H9 (cell line): ENCODE data around the gene PDE6G. TPM values are rescaled to one million over a fixed set of nuclear protein-coding genes. Genes with fewer than 3 reads are reported as not detected.

ENCODE experiments used
- DNase-seq: peaks from one replicate; pipeline ENCODE4 v3.0.0-alpha.2; 2017
- H2AFZ ChIP-seq: one replicate; pipeline ENCODE4 v1.6.1; 2013; ENCODE audit warnings: mild to moderate bottlenecking, low read length, control low read depth, moderate library complexity
- H2AK5ac ChIP-seq: 2 replicates; pipeline ENCODE4 v1.6.1; 2013; ENCODE audit warnings: low read length, control low read depth, mixed read lengths; ENCODE audit not compliant: insufficient read length
- H2BK120ac ChIP-seq: one replicate; pipeline ENCODE4 v1.6.1; 2013; ENCODE audit warnings: low read depth, mild to moderate bottlenecking, low read length, control low read depth, inconsistent platforms; ENCODE audit not compliant: poor library complexity, severe bottlenecking
- H2BK12ac ChIP-seq: 2 replicates; pipeline ENCODE4 v1.6.1; 2013; ENCODE audit warnings: low read length, control low read depth, mixed read lengths, low read depth; ENCODE audit not compliant: insufficient read length
- H2BK15ac ChIP-seq: 2 replicates; pipeline ENCODE4 v1.6.1; 2013; ENCODE audit warnings: low read depth, low read length, control low read depth
- H2BK20ac ChIP-seq: one replicate; pipeline ENCODE4 v1.6.1; 2013; ENCODE audit warnings: low read depth, mild to moderate bottlenecking, low read length, control low read depth, inconsistent platforms; ENCODE audit not compliant: poor library complexity, severe bottlenecking
- H2BK5ac ChIP-seq: 2 replicates; pipeline ENCODE4 v1.6.1; 2013; ENCODE audit warnings: low read length, control low read depth, mixed read lengths; ENCODE audit not compliant: insufficient read length
- H3K14ac ChIP-seq: 2 replicates; pipeline ENCODE4 v1.6.1; 2013; ENCODE audit warnings: low read length, control low read depth; ENCODE audit not compliant: insufficient read depth
- H3K18ac ChIP-seq: 2 replicates; pipeline ENCODE4 v1.6.1; 2013; ENCODE audit warnings: low read depth, mild to moderate bottlenecking, mixed read lengths, low read length, control low read depth; ENCODE audit not compliant: insufficient read length
- H3K23ac ChIP-seq: 2 replicates; pipeline ENCODE4 v1.6.1; 2013; ENCODE audit warnings: low read length, control low read depth, mixed read lengths, low read depth; ENCODE audit not compliant: insufficient read length
- H3K23me2 ChIP-seq: 2 replicates; pipeline ENCODE4 v1.6.1; 2013; ENCODE audit warnings: low read depth, mild to moderate bottlenecking, mixed read lengths, low read length, control low read depth; ENCODE audit not compliant: insufficient read length, poor library complexity, severe bottlenecking
- H3K27ac ChIP-seq: 2 replicates; pipeline ENCODE4 v1.5.1; 2013; ENCODE audit warnings: low read length, control low read depth, mixed read lengths, low read depth; ENCODE audit not compliant: insufficient read length
- H3K27me3 ChIP-seq: 2 replicates; pipeline ENCODE4 v1.6.1; 2013; ENCODE audit warnings: low read length, control low read depth, inconsistent platforms; ENCODE audit not compliant: insufficient read depth
- H3K4ac ChIP-seq: 2 replicates; pipeline ENCODE4 v1.6.1; 2013; ENCODE audit warnings: low read depth, mild to moderate bottlenecking, control low read depth, inconsistent platforms, low read length, moderate library complexity
- H3K4me1 ChIP-seq: 2 replicates; pipeline ENCODE4 v1.6.1; 2013; ENCODE audit warnings: low read length, control low read depth, inconsistent platforms; ENCODE audit not compliant: insufficient read depth
- H3K4me2 ChIP-seq: 2 replicates; pipeline ENCODE4 v1.6.1; 2013; ENCODE audit warnings: low read length, control low read depth, mixed read lengths; ENCODE audit not compliant: insufficient read length, insufficient read depth
- H3K56ac ChIP-seq: 2 replicates; pipeline ENCODE4 v1.6.1; 2013; ENCODE audit warnings: low read depth, mild to moderate bottlenecking, mixed read lengths, low read length, control low read depth; ENCODE audit not compliant: insufficient read length
- H3K79me1 ChIP-seq: 2 replicates; pipeline ENCODE4 v1.6.1; 2013; ENCODE audit warnings: low read depth, mild to moderate bottlenecking, moderate library complexity, low read length, control low read depth, inconsistent platforms; ENCODE audit not compliant: insufficient read depth, poor library complexity, severe bottlenecking
- H3K79me2 ChIP-seq: 2 replicates; pipeline ENCODE4 v1.6.1; 2013; ENCODE audit warnings: low read length, control low read depth, inconsistent platforms; ENCODE audit not compliant: insufficient read depth
- H3K9ac ChIP-seq: 2 replicates; pipeline ENCODE4 v1.6.1; 2013; ENCODE audit warnings: low read length, control low read depth, mixed read lengths; ENCODE audit not compliant: insufficient read length; ENCODE audit errors: extremely low read depth
- H3K9me3 ChIP-seq: one replicate; pipeline ENCODE4 v1.6.1; 2013; ENCODE audit warnings: low read depth, low read length, inconsistent platforms; ENCODE audit not compliant: control insufficient read depth
- H3T11ph ChIP-seq: one replicate; pipeline ENCODE4 v1.6.1; 2013; ENCODE audit warnings: mild to moderate bottlenecking, low read length, control low read depth, inconsistent platforms
- H4K20me1 ChIP-seq: one replicate; pipeline ENCODE4 v1.6.1; 2013; ENCODE audit not compliant: control insufficient read depth, insufficient read length, insufficient read depth
- H4K5ac ChIP-seq: 2 replicates; pipeline ENCODE4 v1.6.1; 2013; ENCODE audit warnings: low read depth, mild to moderate bottlenecking, mixed read lengths, low read length, control low read depth; ENCODE audit not compliant: insufficient read length
- H4K8ac ChIP-seq: replicated peaks from 2 replicates; pipeline ENCODE4 v1.6.1; 2013; ENCODE audit warnings: low read length, control low read depth, mixed read lengths, low read depth; ENCODE audit not compliant: insufficient read length
- H4K91ac ChIP-seq: 2 replicates; pipeline ENCODE4 v1.6.1; 2013; ENCODE audit warnings: low read depth, mild to moderate bottlenecking, moderate library complexity, mixed read lengths, low read length, control low read depth; ENCODE audit not compliant: insufficient read length
- H3K27ac Mint-ChIP-seq, 3 experiments: 2 replicates in 2 of 3; 3 replicates in 1 of 3; pipeline ENCODE4 v1.8.0; 2020 to 2021; ENCODE audit warnings: mixed read lengths in 3 of 3, mild to moderate bottlenecking in 1 of 3, moderate library complexity in 1 of 3
- H3K27me3 Mint-ChIP-seq: 2 replicates; pipeline ENCODE4 v1.8.0; 2021; ENCODE audit warnings: low read depth, mild to moderate bottlenecking, moderate library complexity, mixed read lengths
- H3K36me3 Mint-ChIP-seq, 3 experiments: 2 replicates in 2 of 3; 3 replicates in 1 of 3; pipeline ENCODE4 v1.8.0; 2020 to 2021; ENCODE audit warnings: low read depth in 3 of 3, mixed read lengths in 3 of 3; ENCODE audit not compliant: insufficient read depth in 1 of 3
- H3K4me1 Mint-ChIP-seq, 2 experiments: 2 replicates each; pipeline ENCODE4 v1.8.0; 2020; ENCODE audit warnings: mixed read lengths in 2 of 2
- H3K4me3 Mint-ChIP-seq, 2 experiments: 2 replicates in 1 of 2; 3 replicates in 1 of 2; pipeline ENCODE4 v1.8.0; 2020 to 2021; ENCODE audit warnings: mild to moderate bottlenecking in 2 of 2, mixed read lengths in 2 of 2, moderate library complexity in 1 of 2
- H3K9me3 Mint-ChIP-seq, 2 experiments: 2 replicates in 1 of 2; 3 replicates in 1 of 2; pipeline ENCODE4 v1.8.0; 2020; ENCODE audit warnings: mild to moderate bottlenecking in 2 of 2, mixed read lengths in 2 of 2, moderate library complexity in 1 of 2
- CTCF ChIP-seq: fragments of 200-600 bp; sonication (generic); conservative IDR thresholded peaks from 3 replicates; pipeline ENCODE4 v1.8.0; 2021; ENCODE audit warnings: antibody characterized with exemption, mild to moderate bottlenecking
- WGBS: extraction: QIAGEN DNeasy Blood & Tissue Kit; methylation state at CpG from one replicate; pipeline ENCODE4 v1.1.7; 2013; ENCODE audit warnings: missing lambda C conversion rate, low lambda C conversion rate, mixed read lengths; ENCODE audit not compliant: insufficient read length; ENCODE audit errors: extremely low coverage; 5-methylcytosine and 5-hydroxymethylcytosine counted together
- total RNA-seq: library from RNA; stranded (reverse); gene quantifications from 2 replicates; pipeline ENCODE4 v1.2.1, GENCODE V29; 2021

PDE6G gene
- total RNA-seq, 1 experiment from 2014 or later = 5.7 TPM

GRCh38 chr17:81676906-81677305 lies 20.6 kb upstream of the PDE6G start:
- no peak overlapping the region for H3K56ac ChIP-seq
- no peak for DNase-seq
- H3K27me3 ChIP-seq = no peaks in the 10 kb centered on the region
- no peak overlapping the region for H2AFZ ChIP-seq
- H3K18ac ChIP-seq = no peak overlapping the region
- no peak overlapping the region for H3T11ph ChIP-seq
- H2BK5ac ChIP-seq = no peak overlapping the region
- H4K91ac ChIP-seq = no peak overlapping the region
- no peaks in the 10 kb centered on the region for H4K20me1 ChIP-seq
- no peaks in the 10 kb centered on the region for H3K23me2 ChIP-seq
- no peaks in the 10 kb centered on the region for H3K9me3 ChIP-seq
- H4K8ac ChIP-seq = no peak overlapping the region
- H3K27me3 Mint-ChIP-seq = no peaks in the 10 kb centered on the region; the same call in 1 of the 2 replicates
- no peak overlapping the region for H4K5ac ChIP-seq
- H3K79me2 ChIP-seq = no peaks in the 10 kb centered on the region
- H2BK12ac ChIP-seq = no peak overlapping the region
- no peak overlapping the region for H2BK120ac ChIP-seq
- H3K9ac ChIP-seq = no peak overlapping the region
- no peak overlapping the region for H3K14ac ChIP-seq
- no peak overlapping the region for H2AK5ac ChIP-seq
- H2BK20ac ChIP-seq = no peak overlapping the region
- no peak overlapping the region for H3K4me2 ChIP-seq
- no peaks in the 10 kb centered on the region for H3K79me1 ChIP-seq
- no peak for TF ChIP-seq CTCF
- H3K27ac Mint-ChIP-seq = no peak overlapping the region
- no peak overlapping the region for H3K27ac ChIP-seq
- H3K4me3 Mint-ChIP-seq = no peak overlapping the region
- H3K9me3 Mint-ChIP-seq = no peaks in the 10 kb centered on the region
- peaks cover 13 to 40% (median 36%) of the 10 kb centered on the region in 3 experiments; a peak in 6 of 7 replicates for H3K36me3 Mint-ChIP-seq
- no peak overlapping the region for H3K23ac ChIP-seq
- no peak overlapping the region for H2BK15ac ChIP-seq
- peaks cover 0 to 2% of the 10 kb centered on the region in 2 experiments; a peak in 1 of 4 replicates for H3K4me1 Mint-ChIP-seq
- H3K4me1 ChIP-seq = no peaks in the 10 kb centered on the region
- no peak overlapping the region for H3K4ac ChIP-seq
- no CpG with 5 or more reads among the region's 17 CpGs for WGBS
